IMR-90 (cell line): Measurements from ENCODE around the gene SASH3. TPM values are rescaled to one million over a fixed set of nuclear protein-coding genes. Genes with fewer than 3 reads are reported as not detected.

ENCODE experiments used
- ATAC-seq: fragments of 200-7000 bp; cut with Tn5 transposase; 2 replicates; pipeline ENCODE4 v1.9.1; 2020; ENCODE audit warnings: low read depth, mild to moderate bottlenecking, moderate library complexity
- BruUV-seq: library from RNA; stranded (reverse); fragments of 400-500 nt; replicated peaks from 2 replicates; lab custom pipeline; 2021; lab: Mats Ljungman, UMichigan
- CTCF ChIA-PET: fragments of 300-600 bp; formaldehyde crosslinking; extraction: SDS; loops from one replicate; lab custom pipeline; 2021; ENCODE audit warnings: antibody characterized with exemption; lab: Yijun Ruan, JAX
- POLR2A ChIA-PET: fragments of 300-600 bp; sonication (Branson Sonifier 250); formaldehyde crosslinking; loops from one replicate; lab custom pipeline; 2022; ENCODE audit warnings: antibody characterized with exemption; ENCODE audit not compliant: unreplicated experiment; lab: Charles Lee
- DNase-seq: peaks from one replicate; pipeline ENCODE4 v3.0.0; 2013
- H2AFZ ChIP-seq: replicated peaks from 2 replicates; pipeline ENCODE3; 2013; ENCODE audit warnings: low read length, mild to moderate bottlenecking; ENCODE audit not compliant: poor library complexity
- H2AK5ac ChIP-seq: 2 replicates; pipeline ENCODE4 v1.6.1; 2013; ENCODE audit warnings: low read depth, low read length, inconsistent platforms
- H2AK9ac ChIP-seq: replicated peaks from 2 replicates; pipeline ENCODE3; 2013; ENCODE audit warnings: mild to moderate bottlenecking, low read depth, low read length, moderate library complexity; ENCODE audit not compliant: poor library complexity
- H2BK120ac ChIP-seq: 2 replicates; pipeline ENCODE4 v1.6.1; 2013; ENCODE audit warnings: low read depth, low read length, inconsistent platforms
- H2BK15ac ChIP-seq: 3 replicates; pipeline ENCODE4 v1.6.1; 2013; ENCODE audit warnings: low read depth, low read length, inconsistent platforms
- H2BK20ac ChIP-seq: 2 replicates; pipeline ENCODE4 v1.6.1; 2013; ENCODE audit warnings: low read depth, mild to moderate bottlenecking, inconsistent platforms, low read length, moderate library complexity
- H2BK5ac ChIP-seq: 2 replicates; pipeline ENCODE4 v1.6.1; 2013; ENCODE audit warnings: mild to moderate bottlenecking, low read depth, low read length, inconsistent platforms; ENCODE audit not compliant: poor library complexity, severe bottlenecking
- H3K14ac ChIP-seq: replicated peaks from 2 replicates; pipeline ENCODE4 v1.6.1; 2013; ENCODE audit warnings: low read depth, low read length, inconsistent platforms
- H3K18ac ChIP-seq: 2 replicates; pipeline ENCODE4 v1.6.1; 2013; ENCODE audit warnings: low read depth, low read length, control low read depth
- H3K23ac ChIP-seq: 2 replicates; pipeline ENCODE4 v1.6.1; 2013; ENCODE audit warnings: low read depth, low read length, inconsistent platforms
- H3K27ac ChIP-seq: 2 replicates; pipeline ENCODE4 v1.5.1; 2013; ENCODE audit warnings: mild to moderate bottlenecking, control low read depth, low read length; ENCODE audit not compliant: insufficient read depth
- H3K27me3 ChIP-seq: 2 replicates; pipeline ENCODE4 v1.6.1; 2013; ENCODE audit warnings: low read length; ENCODE audit not compliant: control insufficient read depth, insufficient read depth
- H3K36me3 ChIP-seq: 2 replicates; pipeline ENCODE4 v1.6.1; 2013; ENCODE audit warnings: low read length, mixed read lengths; ENCODE audit not compliant: control insufficient read depth, insufficient read depth
- H3K4ac ChIP-seq: 2 replicates; pipeline ENCODE4 v1.6.1; 2013; ENCODE audit warnings: low read depth, low read length, inconsistent platforms
- H3K4me1 ChIP-seq: 2 replicates; pipeline ENCODE4 v1.6.1; 2013; ENCODE audit warnings: low read length, mixed read lengths; ENCODE audit not compliant: control insufficient read depth, insufficient read depth
- H3K4me2 ChIP-seq: 2 replicates; pipeline ENCODE4 v1.6.1; 2013; ENCODE audit warnings: low read depth, mild to moderate bottlenecking, control low read depth, low read length, moderate library complexity
- H3K4me3 ChIP-seq: 2 replicates; pipeline ENCODE4 v1.5.1; 2013; ENCODE audit warnings: low read depth, mild to moderate bottlenecking, control low read depth, low read length, moderate library complexity; ENCODE audit not compliant: insufficient read depth
- H3K56ac ChIP-seq: 2 replicates; pipeline ENCODE4 v1.6.1; 2013; ENCODE audit warnings: low read length, inconsistent platforms; ENCODE audit not compliant: insufficient read depth; ENCODE audit errors: extremely low read depth
- H3K79me1 ChIP-seq, 2 experiments: 2 replicates each; pipeline ENCODE4 v1.6.1; 2013; ENCODE audit warnings: low read length in 2 of 2, inconsistent platforms in 1 of 2, low read depth in 1 of 2
- H3K9ac ChIP-seq: 2 replicates; pipeline ENCODE4 v1.6.1; 2013; ENCODE audit warnings: low read depth, low read length, control low read depth
- H3K9me1 ChIP-seq: 2 replicates; pipeline ENCODE4 v1.6.1; 2013; ENCODE audit warnings: low read length, inconsistent platforms; ENCODE audit not compliant: insufficient read depth
- H3K9me3 ChIP-seq: 2 replicates; pipeline ENCODE4 v1.6.1; 2013; ENCODE audit warnings: low read length; ENCODE audit not compliant: control insufficient read depth, insufficient read depth
- H4K20me1 ChIP-seq: 2 replicates; pipeline ENCODE4 v1.6.1; 2013; ENCODE audit warnings: low read length, inconsistent platforms; ENCODE audit not compliant: insufficient read depth
- H4K5ac ChIP-seq: 2 replicates; pipeline ENCODE4 v1.6.1; 2013; ENCODE audit warnings: mild to moderate bottlenecking, low read depth, low read length, control low read depth
- H4K8ac ChIP-seq, 2 experiments: 2 replicates each; pipeline ENCODE4 v1.6.1; 2013; ENCODE audit warnings: low read depth in 2 of 2, low read length in 2 of 2, control low read depth in 1 of 2, inconsistent platforms in 1 of 2
- H4K91ac ChIP-seq: 2 replicates; pipeline ENCODE4 v1.6.1; 2013; ENCODE audit warnings: low read depth, low read length, inconsistent platforms; ENCODE audit not compliant: insufficient read depth
- BHLHE40 ChIP-seq: fragments of 150-350 bp; IDR thresholded peaks from 2 replicates; pipeline ENCODE4 v1.6.1; 2016; ENCODE audit warnings: mild to moderate bottlenecking, low read depth, low read length
- CEBPB ChIP-seq: IDR thresholded peaks from 2 replicates; pipeline ENCODE4 v1.6.1; 2012; ENCODE audit warnings: low read depth, low read length, improper control_type of control experiment
- CHD1 ChIP-seq: IDR thresholded peaks from 2 replicates; pipeline ENCODE4 v1.6.1; 2012; ENCODE audit warnings: low read depth, low read length, improper control_type of control experiment
- FOS ChIP-seq: fragments of 150-350 bp; IDR thresholded peaks from 2 replicates; pipeline ENCODE4 v1.6.1; 2016; ENCODE audit warnings: low read depth, low read length
- MAFK ChIP-seq: IDR thresholded peaks from 2 replicates; pipeline ENCODE4 v1.6.1; 2012; ENCODE audit warnings: low read depth, low read length, improper control_type of control experiment
- MAZ ChIP-seq: IDR thresholded peaks from 2 replicates; pipeline ENCODE4 v1.6.1; 2012; ENCODE audit warnings: low read depth, mild to moderate bottlenecking, low read length, improper control_type of control experiment, moderate library complexity, borderline replicate concordance
- MXI1 ChIP-seq: IDR thresholded peaks from 2 replicates; pipeline ENCODE4 v1.6.1; 2012; ENCODE audit warnings: low read depth, mild to moderate bottlenecking, low read length, moderate library complexity, borderline replicate concordance
- NFE2L2 ChIP-seq: fragments of 150-350 bp; IDR thresholded peaks from 2 replicates; pipeline ENCODE4 v1.6.1; 2016; ENCODE audit warnings: low read depth, mild to moderate bottlenecking, low read length
- POLR2A ChIP-seq: IDR thresholded peaks from 2 replicates; pipeline ENCODE4 v1.6.1; 2012; ENCODE audit warnings: mild to moderate bottlenecking, low read depth, low read length
- RAD21 ChIP-seq: IDR thresholded peaks from 2 replicates; pipeline ENCODE4 v1.6.1; 2012; ENCODE audit warnings: low read length, improper control_type of control experiment
- RCOR1 ChIP-seq: IDR thresholded peaks from 2 replicates; pipeline ENCODE4 v1.6.1; 2012; ENCODE audit warnings: mild to moderate bottlenecking, low read length, improper control_type of control experiment; ENCODE audit not compliant: insufficient replicate concordance
- RFX5 ChIP-seq: IDR thresholded peaks from 2 replicates; pipeline ENCODE4 v1.8.0; 2012; ENCODE audit warnings: low read depth, mild to moderate bottlenecking, low read length, moderate library complexity
- SMC3 ChIP-seq: fragments of 150-350 bp; IDR thresholded peaks from 2 replicates; pipeline ENCODE4 v1.6.1; 2016; ENCODE audit warnings: low read depth, mild to moderate bottlenecking, antibody characterized with exemption, low read length, moderate library complexity
- WGBS, 2 experiments: methylation state at CpG; one replicate each; pipeline versions ENCODE4 v1.1.5 to v1.1.7; 2013; ENCODE audit warnings: missing lambda C conversion rate in 2 of 2; ENCODE audit not compliant: insufficient read length in 1 of 2; ENCODE audit errors: extremely low coverage in 2 of 2; 5-methylcytosine and 5-hydroxymethylcytosine counted together
- dilution Hi-C: fragments of 300-500 bp; cut with HindIII; formaldehyde crosslinking; loops from one replicate; pipeline ENCODE4 v1.14.3; 2018; ENCODE audit warnings: low sequenced_read_pairs; ENCODE audit not compliant: unreplicated experiment
- in situ Hi-C: fragments of 300-500 bp; cut with MboI; formaldehyde crosslinking; loops from 3 replicates; pipeline ENCODE4 v1.14.3; 2019; ENCODE audit warnings: low sequenced_read_pairs, inconsistent platforms, mixed read lengths
- intact Hi-C: fragments of 100-400 bp; cut with micrococcal nuclease; formaldehyde crosslinking; loops from 2 replicates; pipeline ENCODE4 v1.10.0; 2022
- polyA plus RNA-seq, 3 experiments: library from polyadenylated mRNA; depleted of rRNA; stranded (reverse); fragments of >200 nt; gene quantifications; 2 replicates each; pipeline ENCODE4 v1.2.3, GENCODE V29; 2012; ENCODE audit warnings: low replicate concordance in 1 of 3
- total RNA-seq: library from RNA; depleted of rRNA; stranded (reverse); fragments of >200 nt; gene quantifications from 2 replicates; pipeline ENCODE4 v1.2.3, GENCODE V29; 2012
- TF ChIP-seq, protein P1 (sequence below): conservative IDR thresholded peaks from 2 replicates; pipeline ENCODE4 v1.5.1; 2012; ENCODE audit warnings: mild to moderate bottlenecking, low read depth, low read length, improper control_type of control experiment
- TF ChIP-seq, protein P2 (sequence below): fragments of 150-350 bp; IDR thresholded peaks from 2 replicates; pipeline ENCODE4 v1.6.1; 2016; ENCODE audit warnings: low read depth, mild to moderate bottlenecking, low read length, moderate library complexity, borderline replicate concordance
- TF ChIP-seq, protein P3 (sequence below): fragments of 150-350 bp; IDR thresholded peaks from 2 replicates; pipeline ENCODE4 v1.6.1; 2017; ENCODE audit warnings: mild to moderate bottlenecking, antibody characterized with exemption, low read length, low read depth

Gene SASH3
- total and polyA plus RNA-seq, 2 of the 4 experiments (the other 2 are of a cell fraction): not detected

DNA sequence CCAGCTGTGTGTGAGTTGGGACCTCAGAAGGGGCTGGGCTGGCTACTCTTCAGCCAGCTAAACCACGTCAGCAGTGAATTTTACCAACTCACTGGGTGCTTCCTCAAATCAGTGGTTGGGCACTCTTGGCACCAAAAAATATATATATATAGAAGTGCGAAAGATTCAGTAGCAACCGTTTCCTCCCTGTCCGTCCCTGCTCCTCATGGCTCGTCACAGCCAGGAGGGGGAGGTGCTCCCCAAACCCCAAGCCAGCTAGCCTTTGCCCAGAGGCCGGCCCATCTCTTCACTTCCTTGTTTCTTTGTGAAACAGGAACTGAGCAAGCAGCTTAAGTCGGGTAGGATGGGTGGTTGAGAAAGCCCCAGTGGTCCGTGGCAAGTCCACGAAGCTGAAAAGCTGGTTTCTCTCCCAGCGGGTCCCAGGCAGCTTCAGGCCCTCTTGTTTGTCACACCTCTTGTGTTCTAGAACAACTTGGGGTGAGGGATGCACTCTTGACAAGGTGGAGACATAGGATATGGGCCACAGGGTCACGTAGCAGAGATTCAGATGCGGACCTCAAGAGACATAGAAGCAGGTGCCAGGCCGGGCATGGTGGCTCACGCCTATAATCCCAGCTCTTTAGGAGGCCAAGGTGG is 6.8 kb upstream of the SASH3 start:
- Histone ChIP-seq H2AFZ (no peak overlapping the region), H3K18ac (no peak overlapping the region), H4K8ac (no peak overlapping the region), H2BK5ac (no peak overlapping the region), H2BK20ac (no peak overlapping the region), H4K5ac (no peak overlapping the region), H3K4me3 (no peak overlapping the region), H3K14ac (no peak overlapping the region), H3K4ac (no peak overlapping the region), H3K27ac (no peak overlapping the region), H3K56ac (no peak overlapping the region), H4K91ac (no peak overlapping the region), H3K4me2 (no peak overlapping the region), H3K36me3 (no peaks in the 10 kb centered on the region), H3K79me1 (no peaks in the 10 kb centered on the region), H3K9me1 (no peaks in the 10 kb centered on the region), H3K4me1 (no peaks in the 10 kb centered on the region), H2AK9ac (no peak overlapping the region), H4K20me1 (no peaks in the 10 kb centered on the region), H3K9ac (no peak overlapping the region), H3K27me3 (peaks cover 14% of the 10 kb centered on the region), H2BK120ac (no peak overlapping the region), H2BK15ac (no peak overlapping the region), H3K9me3 (no peaks in the 10 kb centered on the region), H3K23ac (no peak overlapping the region), H2AK5ac (no peak overlapping the region)
- dilution Hi-C loops (no loop called here), intact Hi-C loops (no loop called here), in situ Hi-C loops (no loop called here)
- POLR2A ChIA-PET: interaction anchor here (0.5 kb wide), 1 partner anchor 286 kb away, joined by 5 read pairs; no protein-coding TSS in a partner anchor
- no peak for ATAC-seq
- no TSS peak for BruUV-seq
- CTCF ChIA-PET: no interaction called here
- DNase-seq: no peak
- TF ChIP-seq CHD1: no peak
- TF ChIP-seq RCOR1: no peak
- TF ChIP-seq, protein P1, sequence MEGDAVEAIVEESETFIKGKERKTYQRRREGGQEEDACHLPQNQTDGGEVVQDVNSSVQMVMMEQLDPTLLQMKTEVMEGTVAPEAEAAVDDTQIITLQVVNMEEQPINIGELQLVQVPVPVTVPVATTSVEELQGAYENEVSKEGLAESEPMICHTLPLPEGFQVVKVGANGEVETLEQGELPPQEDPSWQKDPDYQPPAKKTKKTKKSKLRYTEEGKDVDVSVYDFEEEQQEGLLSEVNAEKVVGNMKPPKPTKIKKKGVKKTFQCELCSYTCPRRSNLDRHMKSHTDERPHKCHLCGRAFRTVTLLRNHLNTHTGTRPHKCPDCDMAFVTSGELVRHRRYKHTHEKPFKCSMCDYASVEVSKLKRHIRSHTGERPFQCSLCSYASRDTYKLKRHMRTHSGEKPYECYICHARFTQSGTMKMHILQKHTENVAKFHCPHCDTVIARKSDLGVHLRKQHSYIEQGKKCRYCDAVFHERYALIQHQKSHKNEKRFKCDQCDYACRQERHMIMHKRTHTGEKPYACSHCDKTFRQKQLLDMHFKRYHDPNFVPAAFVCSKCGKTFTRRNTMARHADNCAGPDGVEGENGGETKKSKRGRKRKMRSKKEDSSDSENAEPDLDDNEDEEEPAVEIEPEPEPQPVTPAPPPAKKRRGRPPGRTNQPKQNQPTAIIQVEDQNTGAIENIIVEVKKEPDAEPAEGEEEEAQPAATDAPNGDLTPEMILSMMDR: no peak
- no peak for TF ChIP-seq NFE2L2
- no peak for TF ChIP-seq MAFK
- no peak for TF ChIP-seq RFX5
- no peak for TF ChIP-seq MAZ
- no peak for TF ChIP-seq RAD21
- no peak for TF ChIP-seq POLR2A
- TF ChIP-seq CEBPB: no peak
- TF ChIP-seq, protein P2, sequence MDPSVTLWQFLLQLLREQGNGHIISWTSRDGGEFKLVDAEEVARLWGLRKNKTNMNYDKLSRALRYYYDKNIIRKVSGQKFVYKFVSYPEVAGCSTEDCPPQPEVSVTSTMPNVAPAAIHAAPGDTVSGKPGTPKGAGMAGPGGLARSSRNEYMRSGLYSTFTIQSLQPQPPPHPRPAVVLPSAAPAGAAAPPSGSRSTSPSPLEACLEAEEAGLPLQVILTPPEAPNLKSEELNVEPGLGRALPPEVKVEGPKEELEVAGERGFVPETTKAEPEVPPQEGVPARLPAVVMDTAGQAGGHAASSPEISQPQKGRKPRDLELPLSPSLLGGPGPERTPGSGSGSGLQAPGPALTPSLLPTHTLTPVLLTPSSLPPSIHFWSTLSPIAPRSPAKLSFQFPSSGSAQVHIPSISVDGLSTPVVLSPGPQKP: no peak
- TF ChIP-seq, protein P3, sequence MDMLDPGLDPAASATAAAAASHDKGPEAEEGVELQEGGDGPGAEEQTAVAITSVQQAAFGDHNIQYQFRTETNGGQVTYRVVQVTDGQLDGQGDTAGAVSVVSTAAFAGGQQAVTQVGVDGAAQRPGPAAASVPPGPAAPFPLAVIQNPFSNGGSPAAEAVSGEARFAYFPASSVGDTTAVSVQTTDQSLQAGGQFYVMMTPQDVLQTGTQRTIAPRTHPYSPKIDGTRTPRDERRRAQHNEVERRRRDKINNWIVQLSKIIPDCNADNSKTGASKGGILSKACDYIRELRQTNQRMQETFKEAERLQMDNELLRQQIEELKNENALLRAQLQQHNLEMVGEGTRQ: no peak
- no peak for TF ChIP-seq BHLHE40
- TF ChIP-seq FOS: no peak
- TF ChIP-seq SMC3: no peak
- no peak for TF ChIP-seq MXI1
- WGBS, 2 experiments: no CpG with 5 or more reads among the region's 14 CpGs
